H1 (cell line): ENCODE measurements around the gene SCYL3. TPM values are rescaled to one million over a fixed set of nuclear protein-coding genes. Genes with fewer than 3 reads are reported as not detected.

Experiments used
- CTCF ChIA-PET: fragments of 300-600 bp; sonication (Branson Sonifier 250); formaldehyde crosslinking; loops from one replicate; lab custom pipeline; 2021; ENCODE audit not compliant: partially characterized antibody; lab: Charles Lee
- POLR2A ChIA-PET: fragments of 300-600 bp; sonication (Branson Sonifier 250); formaldehyde crosslinking; loops from one replicate; lab custom pipeline; 2021; ENCODE audit warnings: inconsistent platforms; ENCODE audit not compliant: partially characterized antibody; lab: Charles Lee
- DNase-seq, 2 experiments: peaks; one replicate each; pipeline versions ENCODE4 v3.0.0 to v3.0.0-alpha.2; 2010 to 2022; ENCODE audit warnings: low spot score in 2 of 2, low read depth in 1 of 2, mixed read lengths in 1 of 2
- FAIRE-seq: peaks from 2 replicates; lab custom pipeline; 2011; peaks lifted over from hg19 to GRCh38; lab: Jason Lieb, UNC
- H2AFZ ChIP-seq: 2 replicates; pipeline ENCODE4 v1.8.1; 2012; ENCODE audit warnings: low read length, inconsistent platforms
- H2AK5ac ChIP-seq: 2 replicates; pipeline ENCODE4 v1.6.1; 2013; ENCODE audit warnings: low read depth, low read length
- H2BK120ac ChIP-seq: replicated peaks from 2 replicates; pipeline ENCODE3; 2013; ENCODE audit warnings: low read depth, low read length, inconsistent platforms
- H2BK12ac ChIP-seq: 2 replicates; pipeline ENCODE4 v1.6.1; 2013; ENCODE audit warnings: low read depth, low read length
- H2BK15ac ChIP-seq: 2 replicates; pipeline ENCODE4 v1.6.1; 2013; ENCODE audit warnings: low read length
- H2BK20ac ChIP-seq: 2 replicates; pipeline ENCODE4 v1.6.1; 2013; ENCODE audit warnings: low read length
- H2BK5ac ChIP-seq: 2 replicates; pipeline ENCODE4 v1.6.1; 2013; ENCODE audit warnings: low read depth, low read length
- H3K14ac ChIP-seq: 2 replicates; pipeline ENCODE4 v1.6.1; 2013; ENCODE audit warnings: inconsistent platforms; ENCODE audit not compliant: insufficient read length
- H3K18ac ChIP-seq: 2 replicates; pipeline ENCODE4 v1.6.1; 2013; ENCODE audit warnings: low read length; ENCODE audit errors: extremely low read depth
- H3K23ac ChIP-seq: 2 replicates; pipeline ENCODE4 v1.6.1; 2013; ENCODE audit warnings: inconsistent platforms; ENCODE audit not compliant: insufficient read length
- H3K23me2 ChIP-seq: 2 replicates; pipeline ENCODE4 v1.6.1; 2013; ENCODE audit warnings: low read depth, low read length
- H3K27ac ChIP-seq: 2 replicates; pipeline ENCODE4 v1.6.1; 2011; ENCODE audit warnings: low read depth, low read length, inconsistent platforms
- H3K27me3 ChIP-seq, 4 experiments: replicated peaks in 1 of 4; 1 replicate in 1 of 4; 2 replicates in 3 of 4; pipeline versions ENCODE4 v1.6.1 to v1.8.1; 2011 to 2013; ENCODE audit warnings: low read length in 3 of 4, mild to moderate bottlenecking in 3 of 4, inconsistent platforms in 2 of 4, mixed read lengths in 2 of 4, moderate library complexity in 1 of 4; ENCODE audit not compliant: control insufficient read depth in 3 of 4, insufficient read depth in 3 of 4; ENCODE audit errors: extremely low read depth in 1 of 4
- H3K36me3 ChIP-seq, 4 experiments: 2 replicates each; pipeline versions ENCODE4 v1.6.1 to v1.8.1; 2011 to 2013; ENCODE audit warnings: mild to moderate bottlenecking in 4 of 4, low read length in 3 of 4, moderate library complexity in 2 of 4, control low read depth in 1 of 4, inconsistent platforms in 1 of 4; ENCODE audit not compliant: insufficient read depth in 4 of 4, control insufficient read depth in 2 of 4
- H3K4ac ChIP-seq: replicated peaks from 2 replicates; pipeline ENCODE3; 2013; ENCODE audit warnings: low read length, low read depth, mixed read lengths, inconsistent platforms; ENCODE audit not compliant: insufficient read length
- H3K4me1 ChIP-seq, 4 experiments: replicated peaks in 1 of 4; 1 replicate in 1 of 4; 2 replicates in 3 of 4; pipeline versions ENCODE4 v1.6.1 to v1.8.1; 2011 to 2013; ENCODE audit warnings: low read length in 3 of 4, inconsistent platforms in 2 of 4, mixed read lengths in 1 of 4; ENCODE audit not compliant: insufficient read depth in 4 of 4, control insufficient read depth in 3 of 4
- H3K4me2 ChIP-seq, 2 experiments: 2 replicates each; pipeline versions ENCODE4 v1.6.1 to v1.8.1; 2011 to 2013; ENCODE audit warnings: low read depth in 2 of 2, low read length in 2 of 2, control low read depth in 1 of 2, inconsistent platforms in 1 of 2, mild to moderate bottlenecking in 1 of 2; ENCODE audit not compliant: insufficient read depth in 1 of 2
- H3K4me3 ChIP-seq, 4 experiments: fragments of 200-600, 300-600 bp in 1 of 4; sonication (generic), shearing (Covaris generic), sonication (Bioruptor Twin) in 1 of 4; 2 replicates each; pipeline versions ENCODE4 v1.5.1 to v1.8.1; 2011 to 2016; ENCODE audit warnings: low read length in 4 of 4, low read depth in 3 of 4, control low read depth in 2 of 4, inconsistent platforms in 2 of 4, mild to moderate bottlenecking in 2 of 4, mixed read lengths in 1 of 4, moderate library complexity in 1 of 4; ENCODE audit not compliant: insufficient read depth in 2 of 4; ENCODE audit errors: extremely low read depth in 1 of 4
- H3K56ac ChIP-seq: replicated peaks from 2 replicates; pipeline ENCODE3; 2013; ENCODE audit warnings: low read depth, mild to moderate bottlenecking, mixed read lengths, low read length, inconsistent platforms; ENCODE audit not compliant: insufficient read length
- H3K79me1 ChIP-seq: 2 replicates; pipeline ENCODE4 v1.6.1; 2013; ENCODE audit warnings: low read depth, low read length, control low read depth
- H3K79me2 ChIP-seq, 2 experiments: 2 replicates each; pipeline versions ENCODE4 v1.6.1 to v1.8.1; 2012 to 2013; ENCODE audit warnings: low read length in 2 of 2, mild to moderate bottlenecking in 2 of 2, inconsistent platforms in 1 of 2; ENCODE audit not compliant: insufficient read depth in 2 of 2, control insufficient read depth in 1 of 2
- H3K9ac ChIP-seq, 4 experiments: replicated peaks in 1 of 4; 1 replicate in 1 of 4; 2 replicates in 3 of 4; pipeline versions ENCODE4 v1.6.1 to v1.8.1; 2011 to 2013; ENCODE audit warnings: low read depth in 3 of 4, low read length in 3 of 4, control low read depth in 2 of 4, mild to moderate bottlenecking in 2 of 4, moderate library complexity in 2 of 4, inconsistent platforms in 1 of 4; ENCODE audit errors: extremely low read depth in 1 of 4
- H3K9me3 ChIP-seq, 2 experiments: 2 replicates each; pipeline versions ENCODE4 v1.6.1 to v1.8.1; 2012 to 2013; ENCODE audit warnings: mild to moderate bottlenecking in 2 of 2, moderate library complexity in 2 of 2, control low read depth in 1 of 2, inconsistent platforms in 1 of 2, low read depth in 1 of 2, low read length in 1 of 2, mixed read lengths in 1 of 2; ENCODE audit not compliant: insufficient read depth in 2 of 2
- H4K20me1 ChIP-seq, 2 experiments: replicated peaks in 1 of 2; 2 replicates each; pipeline versions ENCODE3 to v1.8.1; 2011 to 2013; ENCODE audit warnings: inconsistent platforms in 2 of 2, low read length in 2 of 2, mild to moderate bottlenecking in 1 of 2; ENCODE audit not compliant: insufficient read depth in 2 of 2, control insufficient read depth in 1 of 2
- H4K5ac ChIP-seq: 2 replicates; pipeline ENCODE4 v1.6.1; 2013; ENCODE audit warnings: low read length, low read depth, mixed read lengths, inconsistent platforms; ENCODE audit not compliant: insufficient read length
- H4K8ac ChIP-seq: 2 replicates; pipeline ENCODE4 v1.8.0; 2013; ENCODE audit warnings: mild to moderate bottlenecking, moderate library complexity, low read length, inconsistent platforms; ENCODE audit not compliant: insufficient read depth; ENCODE audit errors: extremely low read depth
- H4K91ac ChIP-seq: replicated peaks from 2 replicates; pipeline ENCODE3; 2013; ENCODE audit warnings: low read length, mixed read lengths, inconsistent platforms; ENCODE audit not compliant: insufficient read length
- CREB1 ChIP-seq: IDR thresholded peaks from 2 replicates; pipeline ENCODE4 v1.6.1; 2012; ENCODE audit warnings: inconsistent platforms
- EP300 ChIP-seq, 2 experiments: IDR thresholded peaks; 1 replicate in 1 of 2; 2 replicates in 1 of 2; pipeline ENCODE4 v1.6.1; 2011 to 2012; ENCODE audit warnings: low read depth in 2 of 2, low read length in 2 of 2, mild to moderate bottlenecking in 2 of 2, borderline replicate concordance in 1 of 2, inconsistent platforms in 1 of 2, moderate library complexity in 1 of 2
- NRF1 ChIP-seq: IDR thresholded peaks from 2 replicates; pipeline ENCODE4 v1.6.1; 2011; ENCODE audit warnings: mild to moderate bottlenecking, low read depth, low read length, improper control_type of control experiment
- WGBS, 2 experiments: shearing (Covaris generic) in 1 of 2; methylation state at CpG; one replicate each; pipeline versions ENCODE4 v1.1.6 to v1.1.7; 2013 to 2015; ENCODE audit warnings: low lambda C conversion rate in 2 of 2, mixed read lengths in 2 of 2, inconsistent platforms in 1 of 2, low coverage in 1 of 2, missing lambda C conversion rate in 1 of 2; ENCODE audit not compliant: insufficient replicate concordance in 2 of 2, insufficient coverage in 1 of 2, insufficient read length in 1 of 2; ENCODE audit errors: extremely low coverage in 1 of 2, missing lambda C conversion rate in 1 of 2; 5-methylcytosine and 5-hydroxymethylcytosine counted together
- polyA plus RNA-seq, 7 experiments: library from polyadenylated mRNA; depleted of rRNA in 3 of 7; stranded (reverse) in 5 of 7; unstranded in 2 of 7; fragments of >200 nt in 5 of 7; fragments of 200-250 nt in 2 of 7; gene quantifications; 1 replicate in 5 of 7; 2 replicates in 1 of 7; 4 replicates in 1 of 7; pipeline versions ENCODE4 v1.2.1 to v1.2.3, GENCODE V29; 2011 to 2013; ENCODE audit warnings: missing spikeins in 2 of 7, mixed read lengths in 2 of 7
- total RNA-seq: library from RNA; stranded (reverse); fragmentation: NEBNext Ultra II Directional; extraction: Animal tissue kit (Norgen Biotek cat#: 25700); gene quantifications from 2 replicates; pipeline ENCODE4 v1.2.1, GENCODE V29; 2021

Gene SCYL3
- total and polyA plus RNA-seq, 2 of the 8 experiments (the other 6 are each of a cell fraction or from before 2014, with no cell fraction given), result 2.7 to 5.3 TPM

- no peak overlapping the region for H2AFZ ChIP-seq
- no peak overlapping the region for H3K14ac ChIP-seq
- DNase-seq (no peak), FAIRE-seq (no peak)
- peaks cover 2 to 38% (median 17%) of the 10 kb centered on the region in 4 experiments; a peak in 6 of 8 replicates for H3K36me3 ChIP-seq
- no peaks in the 10 kb centered on the region; the same call in 1 of the 2 replicates for H3K79me1 ChIP-seq
- no peaks in the 10 kb centered on the region for H3K27me3 ChIP-seq
- H3K9ac ChIP-seq, result no peak overlapping the region
- no peak overlapping the region for H2BK15ac ChIP-seq
- no peak overlapping the region for H3K4me3 ChIP-seq
- H3K9me3 ChIP-seq, result no peaks in the 10 kb centered on the region
- no peak overlapping the region for H4K91ac ChIP-seq
- TF ChIP-seq EP300 (IDR thresholded peaks at IDR 0.05; ENCODE audit: borderline replicate concordance in 1 of 2, low read depth in 2 of 2, low read length in 2 of 2), result no peak
- TF ChIP-seq CREB1, result no peak
- TF ChIP-seq NRF1, result no peak
- ChIA-PET CTCF (no interaction called here), POLR2A (no interaction called here)
- no peak overlapping the region for H3K27ac ChIP-seq
- H3K23ac ChIP-seq, result no peak overlapping the region
- WGBS, 2 experiments, result 95% methylated on average over 1 of the region's 1 CpG; no CpG with 5 or more reads in 1 of the 2 experiments
- no peaks in the 10 kb centered on the region for H3K23me2 ChIP-seq
- H4K5ac ChIP-seq, result no peak overlapping the region
- no peak overlapping the region for H2BK12ac ChIP-seq
- no peak overlapping the region for H2BK120ac ChIP-seq
- H2AK5ac ChIP-seq, result no peak overlapping the region
- no peak overlapping the region for H3K4ac ChIP-seq
- H3K56ac ChIP-seq, result no peak overlapping the region
- no peak overlapping the region for H3K4me2 ChIP-seq
- H3K4me1 ChIP-seq, result no peaks in the 10 kb centered on the region
- H4K8ac ChIP-seq, result no peak overlapping the region
- H2BK5ac ChIP-seq, result no peak overlapping the region
- no peaks in the 10 kb centered on the region for H3K79me2 ChIP-seq
- peaks cover 0 to 1% of the 10 kb centered on the region in 2 experiments for H4K20me1 ChIP-seq
- H2BK20ac ChIP-seq, result no peak overlapping the region
- H3K18ac ChIP-seq, result no peak overlapping the region
These were observed 77.1 kb downstream of the SCYL3 start for GRCh38 chr1:169816617-169817016.
